Liver (tissue), 9 donors: ENCODE measurements around the gene NUCKS1. TPM values are rescaled to one million over a fixed set of nuclear protein-coding genes. Genes with fewer than 3 reads are reported as not detected.
A peak's percentile ranks its signal among the peaks of the same experiment; 100 is the strongest.

Experiments used
- DNase-seq: peaks from one replicate; pipeline ENCODE4 v3.0.0-alpha.2; 2017; ENCODE audit warnings: low spot score
- H3K27ac ChIP-seq, 2 donors: one replicate each; pipeline ENCODE4 v1.7.0; 2013; ENCODE audit warnings: inconsistent platforms in 2 of 2, low read length in 2 of 2, control low read depth in 1 of 2, low read depth in 1 of 2, mild to moderate bottlenecking in 1 of 2
- H3K27me3 ChIP-seq, 4 donors: one replicate each; pipeline versions ENCODE4 v1.6.1 to v1.7.0; 2013; ENCODE audit warnings: low read length in 3 of 4, inconsistent platforms in 1 of 4, mild to moderate bottlenecking in 1 of 4, moderate library complexity in 1 of 4; ENCODE audit not compliant: control insufficient read depth in 4 of 4, insufficient read depth in 4 of 4
- H3K36me3 ChIP-seq, 4 donors: one replicate each; pipeline versions ENCODE4 v1.6.1 to v1.7.0; 2013; ENCODE audit warnings: low read length in 3 of 4, mild to moderate bottlenecking in 3 of 4, low read depth in 1 of 4, moderate library complexity in 1 of 4; ENCODE audit not compliant: control insufficient read depth in 4 of 4, insufficient read depth in 3 of 4
- H3K4me1 ChIP-seq, 4 donors: one replicate each; pipeline versions ENCODE4 v1.6.1 to v1.7.0; 2013; ENCODE audit warnings: low read length in 3 of 4, mild to moderate bottlenecking in 3 of 4, moderate library complexity in 1 of 4; ENCODE audit not compliant: control insufficient read depth in 4 of 4, insufficient read depth in 4 of 4
- H3K4me3 ChIP-seq, 3 donors: one replicate each; pipeline versions ENCODE4 v1.6.1 to v1.7.0; 2013; ENCODE audit warnings: low read length in 3 of 3, control low read depth in 1 of 3, low read depth in 1 of 3, mild to moderate bottlenecking in 1 of 3
- H3K9ac ChIP-seq, 2 donors: one replicate each; pipeline ENCODE4 v1.7.0; 2013; ENCODE audit warnings: low read length in 2 of 2, mild to moderate bottlenecking in 2 of 2, moderate library complexity in 2 of 2, control low read depth in 1 of 2, low read depth in 1 of 2
- H3K9me3 ChIP-seq, 4 donors: one replicate each; pipeline versions ENCODE4 v1.6.1 to v1.7.0; 2013; ENCODE audit warnings: low read length in 3 of 4; ENCODE audit not compliant: control insufficient read depth in 4 of 4
- EGR1 ChIP-seq, 2 donors: IDR thresholded peaks; 2 replicates each; pipeline ENCODE4 v1.6.1; 2016 to 2018; ENCODE audit warnings: antibody characterized with exemption in 2 of 2, low read depth in 2 of 2
- FOXA2 ChIP-seq: IDR thresholded peaks from 2 replicates; pipeline ENCODE4 v1.6.1; 2016; ENCODE audit warnings: antibody characterized with exemption
- HNF4A ChIP-seq, 2 donors: conservative IDR thresholded peaks; 2 replicates each; pipeline ENCODE4 v1.6.1; 2016; ENCODE audit warnings: antibody characterized with exemption in 2 of 2, mild to moderate bottlenecking in 2 of 2
- HNF4G ChIP-seq: IDR thresholded peaks from 2 replicates; pipeline ENCODE4 v1.6.1; 2016; ENCODE audit warnings: antibody characterized with exemption
- JUND ChIP-seq, 2 donors: IDR thresholded peaks; 2 replicates each; pipeline ENCODE4 v1.6.1; 2016; ENCODE audit warnings: antibody characterized with exemption in 2 of 2
- NR2F2 ChIP-seq: IDR thresholded peaks from 2 replicates; pipeline ENCODE4 v1.6.1; 2016; ENCODE audit warnings: antibody characterized with exemption
- RAD21 ChIP-seq, 2 donors: IDR thresholded peaks; 2 replicates each; pipeline ENCODE4 v1.6.1; 2016; ENCODE audit warnings: antibody characterized with exemption in 2 of 2, mild to moderate bottlenecking in 2 of 2
- RXRA ChIP-seq, 2 donors: IDR thresholded peaks; 2 replicates each; pipeline ENCODE4 v1.6.1; 2017 to 2018; ENCODE audit warnings: antibody characterized with exemption in 2 of 2, mild to moderate bottlenecking in 1 of 2
- SP1 ChIP-seq: IDR thresholded peaks from 2 replicates; pipeline ENCODE4 v1.6.1; 2018; ENCODE audit warnings: antibody characterized with exemption, mild to moderate bottlenecking
- TAF1 ChIP-seq: conservative IDR thresholded peaks from 2 replicates; pipeline ENCODE4 v1.6.1; 2016; ENCODE audit warnings: antibody characterized with exemption, mild to moderate bottlenecking
- ZBTB33 ChIP-seq: IDR thresholded peaks from 2 replicates; pipeline ENCODE4 v1.6.1; 2016; ENCODE audit warnings: antibody characterized with exemption
- WGBS: extraction: QIAGEN DNeasy Blood & Tissue Kit; methylation state at CpG from one replicate; pipeline ENCODE4 v1.1.7; 2013; 5-methylcytosine and 5-hydroxymethylcytosine counted together
- polyA plus RNA-seq, 2 donors: library from polyadenylated mRNA; stranded (reverse) in 1 of 2; unstranded in 1 of 2; fragments of 200-250 nt in 1 of 2; fragments of >200 nt in 1 of 2; fragmentation: Nextera tagmentation in 1 of 2; extraction: Ambion mirVana in 1 of 2; gene quantifications; one replicate each; pipeline versions ENCODE4 v1.2.1 to v1.2.3, GENCODE V29; 2013 to 2015
- total RNA-seq, 2 donors: library from RNA; depleted of rRNA; stranded (reverse); fragments of >200 nt; gene quantifications; one replicate each; pipeline ENCODE4 v1.2.3, GENCODE V29; 2014
- TF ChIP-seq, protein P1 (sequence below): fragments of 150-350 bp; IDR thresholded peaks from 2 replicates; pipeline ENCODE4 v1.5.1; 2017; ENCODE audit warnings: improper control_type of control experiment, low read depth, low read length; ENCODE audit not compliant: missing input control
- TF ChIP-seq, protein P2 (sequence below): IDR thresholded peaks from 2 replicates; pipeline ENCODE4 v1.6.1; 2016; ENCODE audit warnings: antibody characterized with exemption, mild to moderate bottlenecking
- TF ChIP-seq, protein P3 (sequence below): IDR thresholded peaks from 2 replicates; pipeline ENCODE4 v1.6.1; 2016; ENCODE audit warnings: antibody characterized with exemption
- TF ChIP-seq, protein P4 (sequence below): IDR thresholded peaks from 2 replicates; pipeline ENCODE4 v1.6.1; 2016; ENCODE audit warnings: antibody characterized with exemption
- donor health status: healthy.
- donor health status: healthy.
- donor health status: healthy.
- donor health status: healthy.
- donor health status: healthy.

NUCKS1 gene
- total and polyA plus RNA-seq, 4 donors, result 27.0 to 86.1 (median 42.6) TPM

DNA sequence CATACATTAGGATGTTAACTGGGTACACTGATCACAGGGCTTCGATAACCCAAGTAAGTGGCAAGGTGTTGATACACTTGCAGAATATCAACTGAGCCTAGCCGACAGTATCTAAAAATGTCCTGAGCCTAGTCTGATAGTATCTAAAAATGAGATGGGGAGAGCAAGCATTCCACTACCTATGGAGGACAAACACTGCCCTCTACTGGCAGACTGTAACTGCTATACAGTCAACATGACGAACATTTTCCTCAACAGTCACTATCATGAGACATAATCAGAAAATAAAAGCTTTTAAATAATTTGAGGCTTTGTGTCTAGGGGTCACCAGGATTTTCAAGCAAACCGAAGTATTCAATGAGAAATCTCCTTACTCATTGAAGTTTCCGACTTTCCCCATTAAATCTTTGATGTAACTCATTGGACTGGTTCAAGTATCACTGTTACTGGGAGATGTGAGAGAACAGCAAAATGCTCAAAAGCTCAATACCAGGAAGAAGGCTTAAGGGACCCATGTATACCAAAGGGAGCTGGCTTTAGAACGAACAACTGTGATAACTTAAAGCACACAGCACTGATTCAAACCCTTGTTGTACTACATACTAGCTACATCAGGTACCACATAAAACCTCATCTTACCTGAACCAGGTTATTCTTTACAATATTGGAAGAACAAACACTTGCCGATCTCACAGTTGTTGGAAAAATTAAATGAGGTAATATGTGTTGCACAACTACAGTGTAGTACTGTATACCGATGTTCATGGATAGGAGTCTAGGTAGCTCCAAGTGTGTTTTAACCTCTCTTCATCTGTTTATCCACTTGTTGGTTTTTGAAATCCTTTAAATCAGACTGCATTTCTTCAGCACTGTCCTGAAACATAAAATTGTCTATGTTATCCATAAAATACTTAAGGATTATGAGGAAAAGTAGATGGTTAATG, 38.6 kb downstream of the NUCKS1 start:
- H3K4me3 ChIP-seq, result no peak overlapping the region
- H3K27ac ChIP-seq, result peak overlapping the region; percentile 80 to 87
- H3K27me3 ChIP-seq, result no peaks in the 10 kb centered on the region
- TF ChIP-seq FOXA2 (peak; percentile 15), NR2F2 (no peak), RXRA (IDR thresholded peaks at IDR 0.05) (peak in 1 of 2 donors; percentile 16), HNF4G (no peak), ZBTB33 (no peak), EGR1 (IDR thresholded peaks at IDR 0.05; ENCODE audit: low read depth in 2 of 2) (peak in 1 of 2 donors; percentile 25), JUND (IDR thresholded peaks at IDR 0.05) (peak; percentile 94 to 97), HNF4A (conservative IDR thresholded peaks at IDR 0.05) (no peak), SP1 (no peak), TAF1 (no peak), RAD21 (IDR thresholded peaks at IDR 0.05) (peak; percentile 91 to 95)
- TF ChIP-seq, protein P1, sequence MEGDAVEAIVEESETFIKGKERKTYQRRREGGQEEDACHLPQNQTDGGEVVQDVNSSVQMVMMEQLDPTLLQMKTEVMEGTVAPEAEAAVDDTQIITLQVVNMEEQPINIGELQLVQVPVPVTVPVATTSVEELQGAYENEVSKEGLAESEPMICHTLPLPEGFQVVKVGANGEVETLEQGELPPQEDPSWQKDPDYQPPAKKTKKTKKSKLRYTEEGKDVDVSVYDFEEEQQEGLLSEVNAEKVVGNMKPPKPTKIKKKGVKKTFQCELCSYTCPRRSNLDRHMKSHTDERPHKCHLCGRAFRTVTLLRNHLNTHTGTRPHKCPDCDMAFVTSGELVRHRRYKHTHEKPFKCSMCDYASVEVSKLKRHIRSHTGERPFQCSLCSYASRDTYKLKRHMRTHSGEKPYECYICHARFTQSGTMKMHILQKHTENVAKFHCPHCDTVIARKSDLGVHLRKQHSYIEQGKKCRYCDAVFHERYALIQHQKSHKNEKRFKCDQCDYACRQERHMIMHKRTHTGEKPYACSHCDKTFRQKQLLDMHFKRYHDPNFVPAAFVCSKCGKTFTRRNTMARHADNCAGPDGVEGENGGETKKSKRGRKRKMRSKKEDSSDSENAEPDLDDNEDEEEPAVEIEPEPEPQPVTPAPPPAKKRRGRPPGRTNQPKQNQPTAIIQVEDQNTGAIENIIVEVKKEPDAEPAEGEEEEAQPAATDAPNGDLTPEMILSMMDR, result peak; percentile 90
- TF ChIP-seq, protein P2, sequence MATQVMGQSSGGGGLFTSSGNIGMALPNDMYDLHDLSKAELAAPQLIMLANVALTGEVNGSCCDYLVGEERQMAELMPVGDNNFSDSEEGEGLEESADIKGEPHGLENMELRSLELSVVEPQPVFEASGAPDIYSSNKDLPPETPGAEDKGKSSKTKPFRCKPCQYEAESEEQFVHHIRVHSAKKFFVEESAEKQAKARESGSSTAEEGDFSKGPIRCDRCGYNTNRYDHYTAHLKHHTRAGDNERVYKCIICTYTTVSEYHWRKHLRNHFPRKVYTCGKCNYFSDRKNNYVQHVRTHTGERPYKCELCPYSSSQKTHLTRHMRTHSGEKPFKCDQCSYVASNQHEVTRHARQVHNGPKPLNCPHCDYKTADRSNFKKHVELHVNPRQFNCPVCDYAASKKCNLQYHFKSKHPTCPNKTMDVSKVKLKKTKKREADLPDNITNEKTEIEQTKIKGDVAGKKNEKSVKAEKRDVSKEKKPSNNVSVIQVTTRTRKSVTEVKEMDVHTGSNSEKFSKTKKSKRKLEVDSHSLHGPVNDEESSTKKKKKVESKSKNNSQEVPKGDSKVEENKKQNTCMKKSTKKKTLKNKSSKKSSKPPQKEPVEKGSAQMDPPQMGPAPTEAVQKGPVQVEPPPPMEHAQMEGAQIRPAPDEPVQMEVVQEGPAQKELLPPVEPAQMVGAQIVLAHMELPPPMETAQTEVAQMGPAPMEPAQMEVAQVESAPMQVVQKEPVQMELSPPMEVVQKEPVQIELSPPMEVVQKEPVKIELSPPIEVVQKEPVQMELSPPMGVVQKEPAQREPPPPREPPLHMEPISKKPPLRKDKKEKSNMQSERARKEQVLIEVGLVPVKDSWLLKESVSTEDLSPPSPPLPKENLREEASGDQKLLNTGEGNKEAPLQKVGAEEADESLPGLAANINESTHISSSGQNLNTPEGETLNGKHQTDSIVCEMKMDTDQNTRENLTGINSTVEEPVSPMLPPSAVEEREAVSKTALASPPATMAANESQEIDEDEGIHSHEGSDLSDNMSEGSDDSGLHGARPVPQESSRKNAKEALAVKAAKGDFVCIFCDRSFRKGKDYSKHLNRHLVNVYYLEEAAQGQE, result no peak
- TF ChIP-seq, protein P3, sequence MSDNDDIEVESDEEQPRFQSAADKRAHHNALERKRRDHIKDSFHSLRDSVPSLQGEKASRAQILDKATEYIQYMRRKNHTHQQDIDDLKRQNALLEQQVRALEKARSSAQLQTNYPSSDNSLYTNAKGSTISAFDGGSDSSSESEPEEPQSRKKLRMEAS, result no peak
- TF ChIP-seq, protein P4, sequence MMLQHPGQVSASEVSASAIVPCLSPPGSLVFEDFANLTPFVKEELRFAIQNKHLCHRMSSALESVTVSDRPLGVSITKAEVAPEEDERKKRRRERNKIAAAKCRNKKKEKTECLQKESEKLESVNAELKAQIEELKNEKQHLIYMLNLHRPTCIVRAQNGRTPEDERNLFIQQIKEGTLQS, result peak; percentile 52
- 22% methylated on average over 8 of the region's 8 CpGs for WGBS
- peak; percentile 68 for DNase-seq
- H3K4me1 ChIP-seq, result peaks cover 6 to 85% (median 72%) of the 10 kb centered on the region in 4 donors
- no peaks in the 10 kb centered on the region for H3K9me3 ChIP-seq
- H3K36me3 ChIP-seq, result peaks cover 0 to 11% (median 0%) of the 10 kb centered on the region in 4 donors
- peak overlapping the region in 1 of 2 donors; percentile 61 for H3K9ac ChIP-seq
